Stimulated activated CD4-positive, alpha-beta T cell treated with anti-CD3 and anti-CD28 coated beads, Interleukin-12 subunit alpha, Interleukin-12 subunit beta, amount 100 ng/mL, for 24 hours (primary cell): ENCODE results near the gene ADGRG3.
A peak's percentile ranks its signal among the peaks of the same experiment; 100 is the strongest.

Source experiments
- DNase-seq, 2 experiments: peaks; one replicate each; pipeline ENCODE4 v3.0.0-alpha.2; 2020; ENCODE audit warnings: low read depth in 2 of 2

Gene ADGRG3

DNA sequence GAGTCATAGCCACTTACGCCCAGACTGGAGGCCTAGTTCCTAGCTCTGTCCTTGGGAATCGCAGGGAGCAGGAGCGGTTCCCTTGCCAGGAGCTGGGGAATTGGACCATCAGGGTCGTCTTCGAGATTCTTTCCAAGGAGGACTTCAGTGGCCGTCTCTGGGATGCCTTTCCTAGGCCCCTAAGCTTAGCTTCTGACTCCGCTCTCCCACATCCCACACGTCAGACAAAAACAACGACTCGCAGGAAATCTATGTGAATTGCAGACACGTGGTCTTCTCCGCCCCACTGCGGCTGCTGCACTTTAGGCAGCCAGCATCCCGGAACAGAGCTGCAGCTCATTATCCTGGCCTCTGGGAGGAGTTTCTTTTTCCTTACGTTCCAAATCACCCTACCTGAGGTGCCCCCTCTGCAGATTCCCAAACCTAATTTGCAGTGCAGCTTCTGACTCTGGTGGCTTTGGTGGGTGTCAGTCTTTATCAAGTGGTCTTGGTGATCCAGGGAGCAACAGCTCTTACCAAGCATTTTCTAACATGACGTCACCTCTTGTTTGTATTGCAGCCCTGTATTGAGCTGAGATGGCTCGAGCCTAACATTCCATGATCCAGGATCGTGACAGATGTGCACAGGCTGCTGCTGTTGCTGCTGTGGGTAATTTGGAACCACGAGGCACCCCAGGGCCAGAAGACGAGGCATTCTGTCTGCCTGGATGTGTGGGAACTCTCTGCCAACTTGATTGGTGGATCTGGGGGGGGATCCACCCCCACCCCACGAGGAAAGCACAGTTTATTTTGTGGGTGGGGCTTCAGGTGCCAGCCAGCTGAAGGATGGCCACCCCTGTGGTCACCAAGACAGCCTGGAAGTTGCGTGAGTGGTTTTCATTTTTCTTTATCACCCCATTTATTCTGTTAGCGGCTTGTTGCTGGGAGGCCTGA lies 68.6 kb downstream of the ADGRG3 start:
- peak in 1 of 2 experiments; percentile 26 for DNase-seq

DNA sequence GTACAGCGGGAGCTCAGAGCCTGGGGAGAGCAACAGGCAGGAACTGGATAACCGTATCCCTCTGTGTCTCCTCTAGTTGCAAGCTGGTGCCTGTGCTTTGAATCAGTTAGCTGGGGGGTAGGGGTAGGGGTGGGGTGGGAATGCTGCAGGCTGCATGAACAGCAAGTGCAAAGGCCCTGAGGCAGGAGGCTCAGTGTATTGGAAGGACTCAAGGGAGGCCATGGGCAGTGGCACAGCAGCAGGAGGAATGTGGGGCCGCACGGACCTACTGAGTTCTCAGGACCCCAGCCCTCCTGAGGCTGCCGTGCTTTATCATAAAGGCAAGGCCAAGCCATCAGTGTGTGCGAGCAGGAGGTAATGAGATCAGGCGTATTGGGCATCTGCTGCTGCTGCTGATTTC lies 70.7 kb downstream of the ADGRG3 start:
- no peak for DNase-seq
